ENCODE results near the gene POU2F1. TPM values are rescaled to one million over a fixed set of nuclear protein-coding genes. Genes with fewer than 3 reads are reported as not detected.

The POU2F1 gene
- total RNA-seq, 1 donor from 2014 or later = 17.2 TPM

DNA sequence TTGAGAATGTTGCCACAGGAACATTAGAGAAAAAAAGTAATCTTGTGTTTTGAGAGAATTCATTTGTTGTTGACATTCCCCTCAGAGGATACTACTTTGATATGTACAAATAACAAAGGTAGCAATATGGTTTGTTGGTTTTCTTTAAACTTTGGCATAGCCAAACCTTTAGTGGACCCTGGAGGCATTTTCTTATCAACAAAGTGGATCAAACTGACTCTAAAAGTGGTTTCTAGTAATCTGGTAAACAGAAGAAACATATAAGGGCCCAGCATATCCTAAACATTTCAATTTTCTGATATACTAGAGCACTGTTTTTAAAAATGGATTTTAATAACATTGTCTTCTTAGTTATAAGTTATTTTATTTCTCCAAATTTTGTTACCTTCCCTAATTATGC, 29.8 kb downstream of the POU2F1 start:
- Mint-ChIP-seq H3K36me3 (ENCODE audit: low read depth) (peaks cover 11% of the 10 kb centered on the region), H3K27ac (no peak overlapping the region), H3K4me1 (peaks cover 19% of the 10 kb centered on the region), H3K27me3 (no peaks in the 10 kb centered on the region), H3K4me3 (no peak overlapping the region), H3K9me3 (no peaks in the 10 kb centered on the region)
- intact Hi-C loops (cut with micrococcal nuclease) = no loop called here
- DNase-seq = no peak

DNA sequence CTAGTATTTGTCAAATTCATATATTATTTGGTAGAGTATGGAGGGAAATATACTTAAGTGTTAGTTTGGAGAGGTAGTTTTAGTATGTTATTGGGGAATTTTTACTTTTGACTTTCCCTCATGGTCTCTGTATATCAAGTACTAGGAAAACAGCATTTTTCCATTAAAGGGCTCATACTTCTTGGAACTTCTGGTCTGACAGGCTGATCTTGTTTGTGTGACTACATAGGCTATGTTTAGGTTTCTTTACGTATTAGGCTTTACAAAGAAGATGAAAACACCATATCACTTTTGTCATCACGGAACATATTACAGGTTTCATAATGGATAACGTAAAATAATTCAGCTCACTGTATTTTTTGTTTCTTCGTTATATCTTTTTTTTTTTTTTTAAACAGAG, 30.8 kb downstream of the POU2F1 start:
- no peaks in the 10 kb centered on the region for H3K9me3 Mint-ChIP-seq
- H3K36me3 Mint-ChIP-seq (ENCODE audit: low read depth) = peaks cover 14% of the 10 kb centered on the region
- intact Hi-C loops (cut with micrococcal nuclease) = no loop called here

DNA sequence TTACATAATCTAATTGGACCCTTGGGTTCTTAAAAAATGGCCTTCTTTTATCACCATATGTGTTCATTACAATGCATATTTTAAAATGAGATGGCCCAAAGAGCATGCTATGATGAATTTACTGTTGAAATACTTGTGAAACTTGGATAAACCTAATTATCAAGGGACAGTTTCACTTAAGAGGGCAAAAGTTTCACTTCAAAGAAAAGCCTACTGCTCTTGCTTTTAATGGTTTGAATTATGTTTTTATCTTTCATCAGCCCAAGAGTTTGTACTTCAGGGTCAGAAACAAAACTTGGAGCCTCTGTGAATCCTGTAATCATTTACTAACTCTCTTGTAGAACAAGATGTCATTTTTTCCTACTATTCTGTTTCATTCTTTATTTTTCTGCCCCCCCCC, 32.3 kb downstream of the POU2F1 start:
- Mint-ChIP-seq H3K4me3 (no peak overlapping the region), H3K36me3 (ENCODE audit: low read depth) (peaks cover 14% of the 10 kb centered on the region), H3K27ac (no peak overlapping the region), H3K27me3 (no peaks in the 10 kb centered on the region), H3K9me3 (no peaks in the 10 kb centered on the region), H3K4me1 (peaks cover 15% of the 10 kb centered on the region)
- DNase-seq = no peak
- intact Hi-C loops (cut with micrococcal nuclease) = no loop called here

More for the DNA sequence above, 30.8 kb downstream of the POU2F1 start:
- no peaks in the 10 kb centered on the region for H3K27me3 Mint-ChIP-seq
- H3K4me1 Mint-ChIP-seq = peaks cover 19% of the 10 kb centered on the region
- H3K4me3 Mint-ChIP-seq = no peak overlapping the region
- H3K27ac Mint-ChIP-seq = no peak overlapping the region
- DNase-seq = no peak

DNA sequence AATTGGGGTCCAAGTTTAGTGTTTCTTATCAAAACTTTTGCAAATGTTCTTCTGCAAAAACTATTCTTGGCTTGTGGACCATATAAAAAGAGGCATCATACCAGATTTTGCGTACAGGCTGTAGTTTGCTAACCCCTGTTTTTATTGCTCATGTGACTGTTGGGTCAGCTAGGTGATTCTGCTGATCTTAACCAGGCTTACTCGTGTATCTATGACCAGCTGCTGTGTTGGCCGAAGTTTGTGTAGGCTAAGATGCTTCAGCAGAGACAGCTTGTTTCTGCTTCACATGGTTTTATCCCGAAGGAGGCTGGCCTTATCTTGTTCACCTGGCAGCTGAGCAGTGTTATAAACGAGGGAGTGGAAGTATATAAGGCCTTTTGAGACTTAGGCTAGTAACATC, 38.2 kb downstream of the POU2F1 start:
- Mint-ChIP-seq H3K27ac (no peak overlapping the region), H3K4me1 (peaks cover 7% of the 10 kb centered on the region)

DNA sequence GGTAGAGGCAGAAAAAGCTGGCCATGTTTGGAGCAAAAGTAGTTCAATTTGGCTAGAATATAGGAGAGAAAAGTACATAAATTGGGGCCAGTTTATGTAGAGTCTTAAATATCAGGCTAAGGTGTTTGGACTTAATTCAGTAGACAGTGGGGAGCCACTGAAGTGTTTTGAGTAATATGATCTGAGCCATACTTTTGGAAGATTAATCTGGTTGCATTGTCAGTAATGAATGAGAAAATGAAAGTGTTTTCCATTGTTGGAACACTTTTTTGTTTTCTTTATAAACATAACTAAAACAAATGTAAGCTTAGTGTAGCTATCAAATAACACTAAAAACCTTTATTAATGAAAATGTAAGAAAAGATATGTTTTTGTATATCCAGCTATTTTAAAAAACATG, 42.1 kb downstream of the POU2F1 start:
- DNase-seq = no peak
- Mint-ChIP-seq H3K36me3 (ENCODE audit: low read depth) (no peaks in the 10 kb centered on the region), H3K27ac (no peak overlapping the region), H3K9me3 (no peaks in the 10 kb centered on the region), H3K4me1 (peaks cover 10% of the 10 kb centered on the region), H3K4me3 (no peak overlapping the region), H3K27me3 (no peaks in the 10 kb centered on the region)
- intact Hi-C loops (cut with micrococcal nuclease) = loop anchor here (2.0 kb wide), 1 partner anchor 40 kb away; no protein-coding TSS in a partner anchor

More for the DNA sequence above, 38.2 kb downstream of the POU2F1 start:
- Mint-ChIP-seq H3K4me3 (no peak overlapping the region), H3K9me3 (no peaks in the 10 kb centered on the region), H3K27me3 (no peaks in the 10 kb centered on the region), H3K36me3 (ENCODE audit: low read depth) (peaks cover 6% of the 10 kb centered on the region)
- intact Hi-C loops (cut with micrococcal nuclease) = no loop called here
- DNase-seq = no peak

DNA sequence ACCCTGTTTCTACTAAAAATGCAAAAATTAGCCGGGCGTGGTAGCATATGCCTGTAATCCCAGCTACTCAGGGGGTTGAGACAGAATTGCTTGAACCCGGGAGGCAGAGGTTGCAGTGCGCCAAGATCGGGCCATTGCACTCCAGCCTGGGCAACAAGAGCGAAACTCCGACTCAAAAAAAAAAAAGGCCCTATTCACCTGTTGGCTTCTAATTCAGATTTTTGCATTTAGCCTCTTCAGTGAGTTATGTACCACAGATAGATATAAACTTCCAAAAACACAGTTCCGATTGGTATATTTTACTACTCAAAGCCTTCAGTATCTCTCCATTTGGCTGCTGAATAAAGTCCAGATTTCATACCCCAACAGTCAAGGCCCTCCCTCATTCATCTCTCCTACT, 42.7 kb downstream of the POU2F1 start:
- DNase-seq = no peak
- no peaks in the 10 kb centered on the region for H3K27me3 Mint-ChIP-seq
- H3K36me3 Mint-ChIP-seq (ENCODE audit: low read depth) = no peaks in the 10 kb centered on the region
- H3K27ac Mint-ChIP-seq = no peak overlapping the region
- H3K9me3 Mint-ChIP-seq = no peaks in the 10 kb centered on the region
- intact Hi-C loops (cut with micrococcal nuclease) = loop anchor here (2.0 kb wide), 1 partner anchor 41 kb away; no protein-coding TSS in a partner anchor
- no peak overlapping the region for H3K4me3 Mint-ChIP-seq
- peaks cover 13% of the 10 kb centered on the region for H3K4me1 Mint-ChIP-seq

DNA sequence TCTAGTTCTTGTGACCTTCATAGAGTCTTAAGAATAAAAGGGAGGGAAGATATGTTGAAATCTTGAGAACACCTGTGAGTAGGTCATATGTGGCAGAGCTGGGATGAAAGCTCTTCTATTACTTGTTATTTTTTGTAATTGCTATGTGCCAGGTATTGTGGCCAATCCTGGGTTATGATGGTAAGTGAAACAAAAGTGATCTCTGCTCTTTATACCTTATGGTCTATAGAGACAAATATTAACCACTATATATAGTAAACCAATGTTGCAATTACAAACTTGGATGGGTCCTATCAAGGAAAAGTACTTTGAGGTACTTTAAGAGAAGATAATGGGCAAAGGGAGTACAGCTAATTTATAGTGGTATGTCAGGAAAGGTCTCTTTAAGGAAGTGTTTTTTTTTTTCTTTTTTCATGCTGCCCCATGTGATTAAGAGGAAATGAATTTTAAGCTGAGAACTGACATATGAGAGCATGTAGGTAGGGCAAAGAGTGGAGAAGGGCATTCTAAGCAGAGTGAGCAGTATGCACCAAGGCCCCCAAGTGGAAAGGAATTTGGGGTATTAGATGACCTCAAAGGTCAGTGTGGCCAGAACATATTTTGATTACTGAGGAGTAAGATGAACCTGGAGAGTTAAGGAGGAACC, 43.3 kb downstream of the POU2F1 start:
- H3K4me3 Mint-ChIP-seq = no peak overlapping the region
- H3K9me3 Mint-ChIP-seq = no peaks in the 10 kb centered on the region
- DNase-seq = peak; percentile 63
- no peaks in the 10 kb centered on the region for H3K27me3 Mint-ChIP-seq
- peaks cover 16% of the 10 kb centered on the region for H3K4me1 Mint-ChIP-seq
- no peaks in the 10 kb centered on the region for H3K36me3 Mint-ChIP-seq (ENCODE audit: low read depth)
- intact Hi-C loops (cut with micrococcal nuclease) = loop anchor here (2.0 kb wide), 1 partner anchor 41 kb away; no protein-coding TSS in a partner anchor
- no peak overlapping the region for H3K27ac Mint-ChIP-seq

DNA sequence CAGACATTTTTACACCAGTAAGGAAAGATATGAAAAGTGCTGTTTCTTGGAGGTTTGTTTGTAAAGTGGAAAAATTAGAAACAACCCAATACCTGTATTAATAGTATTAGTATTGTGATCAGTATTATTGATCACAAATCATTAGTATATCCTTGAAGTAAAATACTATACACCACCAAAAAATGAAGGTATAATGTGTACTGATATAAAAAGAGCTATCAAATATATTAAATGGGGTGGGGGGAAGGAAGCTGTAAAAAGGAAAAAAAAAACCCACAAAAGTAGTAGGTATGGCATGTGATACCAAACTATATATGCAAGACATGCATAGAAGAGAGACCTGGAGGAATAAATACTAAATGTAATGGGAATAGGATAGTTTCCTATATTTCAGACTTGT, 46.3 kb downstream of the POU2F1 start:
- no peak for DNase-seq
- H3K9me3 Mint-ChIP-seq = no peaks in the 10 kb centered on the region
- H3K4me1 Mint-ChIP-seq = peaks cover 14% of the 10 kb centered on the region
- intact Hi-C loops (cut with micrococcal nuclease) = loop anchor here (2.0 to 5.0 kb wide), 3 partner anchors 75 to 176 kb away; no protein-coding TSS in a partner anchor
- no peak overlapping the region for H3K4me3 Mint-ChIP-seq
- H3K36me3 Mint-ChIP-seq (ENCODE audit: low read depth) = no peaks in the 10 kb centered on the region
- H3K27me3 Mint-ChIP-seq = no peaks in the 10 kb centered on the region
- H3K27ac Mint-ChIP-seq = no peak overlapping the region

DNA sequence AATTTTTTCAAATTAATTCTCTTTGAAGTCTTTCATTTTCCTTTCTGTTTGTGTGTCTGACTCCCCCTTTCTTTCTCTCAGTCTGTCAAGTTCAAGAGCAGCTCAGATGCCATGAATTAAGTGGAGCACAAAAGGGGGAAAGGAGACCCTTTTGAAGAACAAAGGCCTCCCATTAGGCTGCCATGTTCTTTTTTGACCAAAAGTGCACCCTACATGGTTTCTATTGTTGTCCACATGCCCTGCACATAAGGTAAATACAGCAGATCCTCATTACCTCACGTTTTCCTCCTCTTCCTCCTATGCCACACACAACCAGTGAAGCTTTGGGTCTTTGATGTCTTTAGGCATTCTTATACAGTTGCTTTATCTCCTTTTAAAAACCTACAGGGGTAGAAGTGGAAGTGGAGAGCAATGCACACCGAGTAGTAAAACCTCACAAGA, 47.7 kb downstream of the POU2F1 start:
- Mint-ChIP-seq H3K27ac (no peak overlapping the region), H3K9me3 (no peaks in the 10 kb centered on the region), H3K36me3 (ENCODE audit: low read depth) (no peaks in the 10 kb centered on the region)

DNA sequence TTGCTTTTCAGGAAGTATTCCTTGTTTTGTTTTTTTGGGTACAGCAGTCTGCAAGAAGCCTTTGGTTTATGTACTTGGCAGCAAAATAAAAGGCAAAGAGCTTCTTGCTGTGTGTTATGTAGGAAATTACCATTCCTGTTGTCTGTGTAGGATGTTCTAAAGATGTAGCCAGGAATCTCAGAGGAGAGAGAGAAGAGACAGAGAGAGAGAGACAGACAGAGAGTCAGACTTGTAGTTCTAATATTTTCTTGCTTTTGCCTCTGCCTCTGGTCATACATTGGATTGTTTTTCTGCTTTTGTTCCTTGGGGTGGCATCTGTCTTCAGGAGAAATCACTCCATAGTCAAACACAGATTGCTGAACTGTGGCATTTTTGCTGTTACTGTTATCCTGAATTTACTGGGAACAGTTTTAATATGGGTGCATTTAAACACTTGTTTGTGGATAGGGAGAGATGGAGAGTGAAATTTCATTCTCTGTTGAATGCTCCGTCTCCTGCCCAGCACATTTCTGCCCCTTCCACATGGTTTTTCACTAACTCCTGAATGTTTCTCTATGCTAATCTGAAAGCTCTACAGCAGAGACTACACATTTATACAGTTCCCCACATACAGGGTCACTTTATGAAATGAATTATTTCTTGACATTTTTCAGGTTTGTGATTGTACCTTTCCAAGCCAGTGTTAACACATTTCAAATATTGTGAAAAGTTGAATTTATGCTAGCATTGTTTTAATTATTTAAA, 49.8 kb downstream of the POU2F1 start:
- H3K9me3 Mint-ChIP-seq = no peaks in the 10 kb centered on the region
- peaks cover 20% of the 10 kb centered on the region for H3K4me1 Mint-ChIP-seq
- intact Hi-C loops (cut with micrococcal nuclease) = no loop called here
- DNase-seq = no peak
- no peak overlapping the region for H3K4me3 Mint-ChIP-seq
- no peaks in the 10 kb centered on the region for H3K27me3 Mint-ChIP-seq
- no peak overlapping the region for H3K27ac Mint-ChIP-seq
- no peaks in the 10 kb centered on the region for H3K36me3 Mint-ChIP-seq (ENCODE audit: low read depth)

More for the DNA sequence above, 47.7 kb downstream of the POU2F1 start:
- intact Hi-C loops (cut with micrococcal nuclease) = loop anchor here (2.0 to 5.0 kb wide), 3 partner anchors 74 to 264 kb away; no protein-coding TSS in a partner anchor
- peaks cover 19% of the 10 kb centered on the region for H3K4me1 Mint-ChIP-seq
- DNase-seq = no peak
- H3K27me3 Mint-ChIP-seq = no peaks in the 10 kb centered on the region
- H3K4me3 Mint-ChIP-seq = no peak overlapping the region

DNA sequence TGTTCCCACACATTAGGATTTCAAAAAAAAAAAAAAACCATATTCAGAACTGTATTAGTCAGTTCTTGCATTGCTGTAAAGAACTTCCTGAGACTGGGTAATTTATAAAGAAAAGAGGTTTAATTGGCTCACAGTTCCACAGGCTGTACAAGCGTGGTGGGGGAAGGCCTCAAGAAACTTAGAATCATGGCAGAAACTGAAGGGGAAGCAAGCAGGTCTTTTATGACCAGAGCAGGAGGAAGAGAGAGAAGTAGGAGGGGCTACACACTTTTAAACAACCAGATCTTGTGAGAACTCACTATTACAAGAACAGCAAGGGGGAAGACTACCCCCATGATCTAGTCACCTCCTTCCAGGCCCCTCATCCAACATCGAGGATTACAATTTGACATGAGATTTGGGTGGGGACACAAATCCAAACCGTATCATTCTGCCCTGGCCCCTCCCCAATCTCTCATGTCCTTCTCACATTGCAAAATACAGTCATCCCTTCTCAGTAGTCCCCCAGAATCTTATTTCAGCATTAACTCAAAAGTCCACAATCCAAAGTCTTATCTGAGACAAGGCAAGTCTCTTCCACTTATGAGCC, 51.8 kb downstream of the POU2F1 start:
- Mint-ChIP-seq H3K27ac (no peak overlapping the region), H3K4me1 (peaks cover 30% of the 10 kb centered on the region)

DNA sequence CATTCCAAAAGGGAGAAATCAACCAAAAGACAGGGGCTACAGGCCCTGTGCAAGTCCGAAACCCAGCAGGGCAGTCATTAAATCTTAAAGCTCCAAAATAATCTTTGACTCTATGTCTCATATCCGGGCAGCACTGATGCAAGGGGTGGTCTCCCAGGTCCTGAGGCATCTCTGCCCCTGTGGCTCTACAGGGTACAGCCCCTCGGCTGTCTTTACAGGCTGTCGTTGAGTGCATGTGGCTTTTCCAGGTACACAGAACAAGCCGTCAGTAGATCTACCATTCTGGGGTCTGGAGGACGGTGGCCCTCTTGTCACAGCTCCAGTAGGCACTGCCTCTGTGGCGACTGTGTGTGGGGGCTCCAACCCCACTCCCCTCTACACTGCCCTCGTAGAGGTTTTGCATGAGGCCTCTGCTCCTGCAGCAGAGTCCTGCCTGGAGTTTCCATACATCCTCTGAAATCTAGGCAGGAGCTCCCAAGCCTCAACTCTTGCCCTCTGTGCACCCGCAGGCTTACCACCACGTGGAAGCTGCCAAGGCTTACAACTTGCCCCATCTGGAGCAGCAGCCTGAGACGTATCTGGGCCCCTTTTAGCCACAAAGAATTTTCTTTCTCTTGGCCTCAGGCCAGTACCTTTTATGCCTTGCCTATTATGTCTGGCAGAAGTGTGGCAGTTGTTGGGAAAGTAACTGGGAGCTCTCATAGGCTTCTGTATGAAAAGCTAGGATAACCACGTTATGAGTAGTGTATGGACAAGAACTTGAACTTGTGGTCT, 52.5 kb downstream of the POU2F1 start:
- Mint-ChIP-seq H3K4me3 (no peak overlapping the region), H3K4me1 (peaks cover 32% of the 10 kb centered on the region), H3K27me3 (no peaks in the 10 kb centered on the region), H3K36me3 (ENCODE audit: low read depth) (no peaks in the 10 kb centered on the region), H3K9me3 (no peaks in the 10 kb centered on the region), H3K27ac (no peak overlapping the region)
- intact Hi-C loops (cut with micrococcal nuclease) = no loop called here
- no peak for DNase-seq

More for the DNA sequence above, 51.8 kb downstream of the POU2F1 start:
- intact Hi-C loops (cut with micrococcal nuclease) = no loop called here
- no peak overlapping the region for H3K4me3 Mint-ChIP-seq
- no peaks in the 10 kb centered on the region for H3K9me3 Mint-ChIP-seq
- H3K36me3 Mint-ChIP-seq (ENCODE audit: low read depth) = no peaks in the 10 kb centered on the region
- H3K27me3 Mint-ChIP-seq = no peaks in the 10 kb centered on the region
- DNase-seq = no peak

DNA sequence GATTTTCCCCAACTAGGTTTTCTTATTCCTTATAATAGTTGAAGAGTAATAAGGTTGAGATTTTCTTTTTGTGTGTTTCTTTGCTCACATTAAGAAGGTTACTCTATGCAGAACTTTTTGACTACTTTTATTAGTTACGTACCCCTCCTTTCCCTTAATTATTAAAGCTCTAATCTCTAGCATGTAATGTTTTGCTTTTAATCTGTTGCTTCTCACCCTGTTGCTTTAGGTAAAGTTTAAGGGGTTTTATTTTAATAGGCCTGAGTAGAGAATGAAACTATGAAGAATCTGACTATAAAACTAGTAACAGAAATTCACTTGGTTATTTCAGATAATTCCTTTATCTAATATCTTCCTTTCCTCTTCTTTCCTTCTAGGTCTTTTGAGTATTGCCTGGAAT, 53.4 kb downstream of the POU2F1 start:
- intact Hi-C loops (cut with micrococcal nuclease) = no loop called here

More for the DNA sequence above, 53.4 kb downstream of the POU2F1 start:
- H3K4me1 Mint-ChIP-seq = peaks cover 28% of the 10 kb centered on the region
- H3K36me3 Mint-ChIP-seq (ENCODE audit: low read depth) = no peaks in the 10 kb centered on the region
- no peak for DNase-seq
- no peaks in the 10 kb centered on the region for H3K9me3 Mint-ChIP-seq
- H3K27ac Mint-ChIP-seq = no peak overlapping the region
- no peak overlapping the region for H3K4me3 Mint-ChIP-seq
- no peaks in the 10 kb centered on the region for H3K27me3 Mint-ChIP-seq

Data from activated CD4-positive, alpha-beta T cell treated with anti-CD3 and anti-CD28 coated beads, Interleukin-2, amount 10 ng/mL, durations not matched to agents 24 days and 14 days (primary cell).